GM12878 (cell line): ENCODE results near the gene LHX2. TPM values are rescaled to one million over a fixed set of nuclear protein-coding genes. Genes with fewer than 3 reads are reported as not detected.

Source experiments
- BCL3 ChIP-seq: IDR thresholded peaks from 2 replicates; pipeline ENCODE4 v1.6.1; 2011; ENCODE audit warnings: borderline replicate concordance, low read depth, mild to moderate bottlenecking, moderate library complexity, low read length; ENCODE audit not compliant: insufficient read depth, poor library complexity, severe bottlenecking
- BMI1 ChIP-seq: fragments of 450-650 bp; IDR thresholded peaks from 2 replicates; pipeline ENCODE4 v1.6.1; 2016; ENCODE audit warnings: mild to moderate bottlenecking, moderate library complexity, borderline replicate concordance
- CHD2 ChIP-seq: IDR thresholded peaks from 2 replicates; pipeline ENCODE4 v1.6.1; 2011; ENCODE audit warnings: low read depth, low read length, improper control_type of control experiment, borderline replicate concordance
- CUX1 ChIP-seq: IDR thresholded peaks from 2 replicates; pipeline ENCODE4 v1.6.1; 2012; ENCODE audit warnings: improper control_type of control experiment, low read depth, low read length; ENCODE audit not compliant: insufficient replicate concordance
- E2F8 ChIP-seq: fragments of 450-650 bp; IDR thresholded peaks from 2 replicates; pipeline ENCODE4 v1.6.1; 2018; ENCODE audit warnings: mild to moderate bottlenecking, low read depth, moderate library complexity; ENCODE audit not compliant: partially characterized antibody
- ETV6 ChIP-seq, 2 experiments: fragments of 450-650 bp in 1 of 2; IDR thresholded peaks in 1 of 2; conservative IDR thresholded peaks in 1 of 2; 2 replicates each; pipeline ENCODE4 v1.6.1; 2014; ENCODE audit warnings: antibody characterized with exemption in 1 of 2, borderline replicate concordance in 1 of 2, low read depth in 1 of 2, mild to moderate bottlenecking in 1 of 2, moderate library complexity in 1 of 2
- TCF7 ChIP-seq: IDR thresholded peaks from 2 replicates; pipeline ENCODE4 v1.6.1; 2014; ENCODE audit warnings: antibody characterized with exemption, borderline replicate concordance
- polyA plus RNA-seq, 11 experiments: library from polyadenylated mRNA; depleted of rRNA in 4 of 11; unstranded in 6 of 11; stranded (reverse) in 5 of 11; fragments of >200 nt; fragmentation: Nextera tagmentation in 4 of 11; fragmentation: Illumina TruSeq in 1 of 11; extraction: Ambion mirVana in 4 of 11; extraction: Trizol in 1 of 11; gene quantifications; 1 replicate in 1 of 11; 2 replicates in 10 of 11; pipeline versions ENCODE4 v1.2.1 to v1.2.3, GENCODE V29; 2011 to 2016; ENCODE audit warnings: inconsistent platforms in 2 of 11, missing spikeins in 2 of 11, low read depth in 1 of 11
- total RNA-seq, 4 experiments: library from RNA; depleted of rRNA in 3 of 4; stranded (reverse); fragments of >200 nt in 3 of 4; fragmentation: Illumina TruSeq in 1 of 4; extraction: Trizol in 1 of 4; gene quantifications; 2 replicates each; pipeline versions ENCODE4 v1.2.1 to v1.2.3, GENCODE V29; 2013 to 2021

LHX2 gene
- total and polyA plus RNA-seq, 10 of the 15 experiments (the other 5 are each of a cell fraction or from before 2014, with no cell fraction given) = 0.82 to 69.8 (median 5.3) TPM

- TF ChIP-seq CUX1 (no peak), CHD2 (no peak), ETV6 (conservative IDR thresholded peaks at IDR 0.05 in 1 of 2, IDR thresholded peaks at IDR 0.05 in 1 of 2; ENCODE audit: borderline replicate concordance in 1 of 2, low read depth in 1 of 2) (no peak), TCF7 (no peak), BMI1 (no peak), E2F8 (no peak), BCL3 (peak; percentile 71)
These were observed 37.9 kb upstream of the LHX2 start (continued) for GRCh38 chr9:123973590-123974223.
